Activated T-cell treated with anti-CD3 and anti-CD28 coated beads, Interleukin-2, amount 50 U/mL, for 72 hours (primary cell): ENCODE data around the gene UROC1. TPM values are rescaled to one million over a fixed set of nuclear protein-coding genes. Genes with fewer than 3 reads are reported as not detected.
A peak's percentile ranks its signal among the peaks of the same experiment; 100 is the strongest.

Experiments used
- ATAC-seq, 2 donors: fragments of 150-1000 bp; cut with Tn5 transposase; replicated peaks in 1 of 2; 2 replicates each; pipeline ENCODE4 v1.10.0; 2021; ENCODE audit warnings: moderate library complexity in 2 of 2, mild to moderate bottlenecking in 1 of 2
- DNase-seq, 2 donors: peaks; one replicate each; pipeline ENCODE4 v3.0.0; 2021 to 2022; ENCODE audit warnings: mixed read lengths in 1 of 2
- H3K27ac Mint-ChIP-seq: one replicate; pipeline ENCODE4 v1.8.0; 2022; ENCODE audit warnings: mild to moderate bottlenecking, moderate library complexity, mixed read lengths
- H3K27me3 Mint-ChIP-seq: one replicate; pipeline ENCODE4 v1.8.0; 2022; ENCODE audit warnings: low read depth, mixed read lengths
- H3K36me3 Mint-ChIP-seq, 2 donors: one replicate each; pipeline ENCODE4 v1.8.0; 2022; ENCODE audit warnings: mixed read lengths in 2 of 2, mild to moderate bottlenecking in 1 of 2; ENCODE audit not compliant: insufficient read depth in 2 of 2
- H3K4me1 Mint-ChIP-seq: one replicate; pipeline ENCODE4 v1.8.0; 2022; ENCODE audit warnings: low read depth, mixed read lengths
- H3K4me3 Mint-ChIP-seq, 2 donors: one replicate each; pipeline ENCODE4 v1.8.0; 2022; ENCODE audit warnings: mild to moderate bottlenecking in 2 of 2, mixed read lengths in 2 of 2, moderate library complexity in 2 of 2
- H3K9me3 Mint-ChIP-seq, 2 donors: one replicate each; pipeline ENCODE4 v1.8.0; 2022; ENCODE audit warnings: mixed read lengths in 2 of 2
- total RNA-seq, 2 donors: library from RNA; stranded (reverse); gene quantifications; one replicate each; pipeline ENCODE4 v1.2.3, GENCODE V29; 2022

UROC1 gene
- total RNA-seq, 2 donors from 2014 or later, result not detected

DNA sequence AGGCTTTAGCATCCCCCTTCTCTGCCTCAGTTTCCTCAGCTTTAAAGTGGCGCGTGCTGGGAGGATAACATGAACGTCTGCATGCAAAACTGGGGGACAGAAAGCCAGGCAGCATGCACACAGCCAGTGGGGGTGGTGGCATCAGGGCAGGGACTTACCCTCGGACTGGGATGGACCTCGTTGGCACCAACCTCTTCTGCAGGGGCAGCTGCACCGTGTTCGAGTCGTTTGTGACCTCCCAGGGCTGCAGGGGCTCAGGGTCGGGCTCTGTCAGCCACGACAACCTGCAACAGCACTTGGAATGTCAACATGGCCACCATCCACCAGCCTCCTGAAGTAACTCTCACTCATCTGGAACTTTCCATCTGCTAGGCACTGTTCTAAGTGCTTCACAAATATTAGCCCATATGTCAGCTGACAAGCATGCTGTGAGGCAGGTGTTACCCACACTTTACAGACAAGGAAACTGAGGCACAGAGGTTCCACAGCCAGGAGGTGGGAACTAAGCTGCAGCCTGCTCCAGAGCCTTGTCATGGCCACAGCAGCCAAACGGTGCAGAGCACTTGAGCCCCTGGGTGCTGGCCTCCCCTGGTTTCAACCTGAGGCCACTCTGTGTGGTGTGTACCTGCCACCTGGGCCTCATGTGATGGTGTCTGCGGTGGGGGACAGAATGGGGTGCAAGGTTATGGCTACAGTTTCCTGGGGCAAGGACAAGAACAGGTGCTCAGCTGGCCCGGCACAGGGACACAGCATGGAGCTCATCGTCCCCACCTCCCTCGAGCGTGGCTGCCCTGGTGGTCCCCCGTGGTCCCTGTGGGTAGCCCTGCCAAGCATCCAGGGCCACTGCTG lies 34.5 kb upstream of the UROC1 start:
- H3K27ac Mint-ChIP-seq, result no peak overlapping the region
- peaks cover 8% of the 10 kb centered on the region for H3K27me3 Mint-ChIP-seq
- no peaks in the 10 kb centered on the region for H3K4me1 Mint-ChIP-seq
- H3K4me3 Mint-ChIP-seq, result no peak overlapping the region
- no peaks in the 10 kb centered on the region for H3K9me3 Mint-ChIP-seq
- ATAC-seq, result no peak
- DNase-seq, result no peak
- no peaks in the 10 kb centered on the region for H3K36me3 Mint-ChIP-seq

DNA sequence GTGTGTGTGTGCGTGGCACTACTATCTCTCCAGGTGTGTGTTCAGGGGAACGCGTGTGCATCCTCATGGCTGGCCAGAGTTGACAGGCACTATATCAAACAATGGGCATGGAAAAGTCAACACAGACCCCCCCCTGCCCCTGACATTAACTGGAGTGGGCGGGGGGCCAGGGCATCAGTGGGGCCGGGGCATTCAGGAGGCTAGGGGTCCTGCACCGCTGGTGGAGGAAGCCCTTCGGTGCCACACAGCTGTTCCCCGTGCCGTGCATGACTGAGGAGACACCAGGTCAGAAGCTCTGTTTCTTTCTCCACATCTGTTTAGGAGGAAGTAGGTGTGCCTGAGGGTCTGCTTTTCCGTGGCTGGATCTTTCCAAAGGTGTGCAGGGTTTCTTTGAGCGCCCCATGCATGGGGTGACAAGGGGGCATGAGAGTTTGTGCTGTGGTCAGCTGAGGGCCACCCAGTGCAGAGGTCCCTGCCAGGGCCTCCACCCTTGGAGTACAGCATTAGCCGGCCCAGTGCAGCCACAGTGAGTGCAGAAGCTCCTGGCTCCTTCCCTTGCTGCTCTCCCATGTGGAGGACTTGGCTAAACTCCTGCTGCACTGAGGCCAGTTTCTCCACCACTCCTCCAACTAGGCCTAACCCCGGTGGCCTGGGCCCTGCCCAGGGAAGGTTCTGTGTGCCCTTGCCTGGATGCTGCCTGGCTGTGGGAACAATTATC lies 33.7 kb upstream of the UROC1 start:
- DNase-seq, result no peak
- Mint-ChIP-seq H3K27me3 (peaks cover 8% of the 10 kb centered on the region), H3K36me3 (no peaks in the 10 kb centered on the region), H3K4me1 (no peaks in the 10 kb centered on the region), H3K4me3 (no peak overlapping the region), H3K9me3 (no peaks in the 10 kb centered on the region), H3K27ac (no peak overlapping the region)
- no peak for ATAC-seq

DNA sequence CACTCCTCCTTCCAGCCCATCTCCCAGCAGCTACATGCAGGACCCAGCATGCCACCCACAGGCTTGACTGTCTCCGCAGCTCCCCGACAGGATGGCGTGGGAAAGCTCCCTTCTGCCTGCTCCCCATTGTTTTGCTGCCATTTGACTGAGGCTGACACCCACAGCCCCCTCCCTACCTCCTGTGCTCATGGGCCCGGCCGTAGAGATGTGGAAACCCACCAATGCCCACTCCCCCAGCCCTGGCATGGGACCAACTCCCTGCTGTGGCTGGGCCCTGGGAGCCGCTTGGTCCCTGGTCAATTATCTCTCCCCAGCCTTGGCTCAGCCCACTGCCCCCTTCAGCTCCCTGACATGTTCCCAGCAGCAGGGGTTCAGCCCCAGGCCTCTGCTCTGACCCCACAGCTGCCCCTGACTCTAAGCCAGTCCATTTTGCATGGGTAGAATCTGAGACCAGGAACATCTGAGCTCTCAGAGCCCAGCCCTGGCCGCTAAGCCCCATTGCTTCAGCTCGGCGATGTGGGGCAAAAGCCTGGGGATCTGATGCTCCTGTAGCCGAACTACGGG lies 33.0 kb upstream of the UROC1 start:
- Mint-ChIP-seq H3K4me3 (no peak overlapping the region), H3K27me3 (peaks cover 8% of the 10 kb centered on the region), H3K4me1 (no peaks in the 10 kb centered on the region), H3K36me3 (no peaks in the 10 kb centered on the region), H3K27ac (no peak overlapping the region), H3K9me3 (no peaks in the 10 kb centered on the region)
- DNase-seq (no peak), ATAC-seq (no peak)

DNA sequence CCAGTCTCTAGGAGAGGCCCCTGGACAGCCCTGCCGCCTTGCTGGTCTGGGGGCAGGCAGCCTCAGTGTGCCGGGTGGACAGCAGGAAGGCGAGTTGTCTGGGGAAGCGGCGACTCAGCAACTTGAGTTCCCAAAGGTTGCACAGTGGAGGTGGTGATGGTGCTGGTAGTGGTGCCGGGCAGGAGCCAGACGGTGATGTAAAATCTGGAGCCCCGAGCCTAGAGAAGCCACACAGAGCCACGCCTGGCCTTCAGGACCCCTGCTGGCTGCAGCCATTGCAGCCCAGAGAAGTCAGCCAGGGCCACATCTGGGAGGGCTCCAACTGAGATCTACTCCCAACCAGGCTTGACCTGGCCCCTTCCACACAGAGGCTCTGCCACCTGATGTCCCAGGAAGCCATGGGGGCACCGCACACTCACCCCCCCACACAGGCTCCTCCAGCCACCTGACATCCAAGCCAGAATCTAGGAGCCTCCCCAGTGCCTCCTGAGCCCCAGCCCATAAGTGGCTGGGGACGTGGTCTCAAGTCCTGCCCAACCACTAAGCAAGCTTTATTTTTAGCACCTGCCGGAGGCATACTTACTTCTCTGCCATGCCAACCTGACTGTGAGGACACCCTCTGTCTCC lies 32.4 kb upstream of the UROC1 start:
- Mint-ChIP-seq H3K27ac (no peak overlapping the region), H3K4me3 (no peak overlapping the region), H3K9me3 (no peaks in the 10 kb centered on the region), H3K27me3 (peaks cover 8% of the 10 kb centered on the region), H3K4me1 (no peaks in the 10 kb centered on the region), H3K36me3 (no peaks in the 10 kb centered on the region)
- ATAC-seq (no peak), DNase-seq (no peak)

DNA sequence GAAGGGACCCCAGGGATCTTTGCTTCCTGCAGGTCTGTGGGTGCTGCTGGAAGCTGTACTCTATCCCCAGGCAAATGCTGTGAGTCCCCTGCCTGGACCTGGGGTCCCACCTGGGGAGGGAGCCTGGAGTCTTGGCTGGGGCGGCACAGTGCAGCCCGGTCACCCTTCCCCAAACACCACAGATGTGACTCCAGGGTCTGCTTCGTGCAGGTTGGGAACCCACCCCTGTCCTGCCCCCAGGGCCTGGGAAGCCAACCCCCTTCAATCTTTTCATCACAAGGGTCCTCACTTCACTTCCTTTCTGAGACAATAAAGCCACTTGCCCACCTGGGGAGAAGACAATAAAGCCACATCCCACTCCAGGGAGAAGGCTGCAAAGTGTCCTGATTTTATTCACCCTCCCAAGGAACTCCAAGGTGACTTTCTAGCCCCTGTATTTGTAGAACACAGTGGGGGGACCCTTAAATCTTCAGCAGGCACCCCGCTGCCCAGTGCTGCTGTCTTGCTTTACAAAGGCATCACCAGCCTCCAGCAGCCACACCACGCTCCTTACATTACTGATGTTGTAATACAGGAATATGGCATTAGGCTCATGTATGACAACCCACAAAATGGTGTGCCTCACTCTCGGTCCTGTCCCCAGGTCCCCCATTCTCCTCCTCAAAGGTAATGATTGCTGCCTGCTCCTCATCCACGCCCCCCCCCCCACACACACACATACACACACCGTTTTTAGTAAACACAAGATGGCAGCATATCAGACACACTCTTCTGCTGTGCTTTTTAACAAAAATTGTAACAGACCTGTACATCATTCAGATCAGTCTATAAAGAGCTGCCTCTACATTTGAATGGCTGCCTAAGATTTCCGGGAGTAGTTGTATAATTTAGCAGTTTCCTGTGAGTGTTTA lies 31.2 kb upstream of the UROC1 start:
- Mint-ChIP-seq H3K36me3 (no peaks in the 10 kb centered on the region), H3K9me3 (no peaks in the 10 kb centered on the region), H3K27me3 (peaks cover 8% of the 10 kb centered on the region), H3K27ac (peak overlapping the region; percentile 34), H3K4me3 (no peak overlapping the region), H3K4me1 (no peaks in the 10 kb centered on the region)
- ATAC-seq (no peak), DNase-seq (no peak)

DNA sequence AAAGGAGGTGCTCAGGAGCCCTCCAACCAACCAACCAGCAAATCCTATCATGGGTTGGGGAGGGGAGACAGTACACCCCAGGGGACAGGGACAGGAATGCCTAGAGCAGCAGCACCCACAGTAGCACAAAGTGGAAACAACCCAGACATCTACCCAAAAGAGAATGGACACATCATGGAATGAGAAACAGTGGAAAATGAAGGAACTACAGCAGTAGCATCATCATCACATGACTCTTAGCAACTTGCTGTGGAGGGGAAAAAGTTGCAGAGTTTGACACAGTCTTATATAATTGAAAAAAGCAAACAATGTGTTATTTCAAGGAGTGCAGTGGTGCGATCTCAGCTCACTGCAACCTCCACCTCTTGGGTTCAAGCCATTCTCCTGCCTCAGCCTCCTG lies 30.1 kb upstream of the UROC1 start:
- H3K4me1 Mint-ChIP-seq, result no peaks in the 10 kb centered on the region
- H3K9me3 Mint-ChIP-seq, result no peaks in the 10 kb centered on the region
- no peaks in the 10 kb centered on the region for H3K36me3 Mint-ChIP-seq
- DNase-seq, result no peak
- peaks cover 8% of the 10 kb centered on the region for H3K27me3 Mint-ChIP-seq
- no peak for ATAC-seq
- H3K27ac Mint-ChIP-seq, result no peak overlapping the region
- no peak overlapping the region for H3K4me3 Mint-ChIP-seq

DNA sequence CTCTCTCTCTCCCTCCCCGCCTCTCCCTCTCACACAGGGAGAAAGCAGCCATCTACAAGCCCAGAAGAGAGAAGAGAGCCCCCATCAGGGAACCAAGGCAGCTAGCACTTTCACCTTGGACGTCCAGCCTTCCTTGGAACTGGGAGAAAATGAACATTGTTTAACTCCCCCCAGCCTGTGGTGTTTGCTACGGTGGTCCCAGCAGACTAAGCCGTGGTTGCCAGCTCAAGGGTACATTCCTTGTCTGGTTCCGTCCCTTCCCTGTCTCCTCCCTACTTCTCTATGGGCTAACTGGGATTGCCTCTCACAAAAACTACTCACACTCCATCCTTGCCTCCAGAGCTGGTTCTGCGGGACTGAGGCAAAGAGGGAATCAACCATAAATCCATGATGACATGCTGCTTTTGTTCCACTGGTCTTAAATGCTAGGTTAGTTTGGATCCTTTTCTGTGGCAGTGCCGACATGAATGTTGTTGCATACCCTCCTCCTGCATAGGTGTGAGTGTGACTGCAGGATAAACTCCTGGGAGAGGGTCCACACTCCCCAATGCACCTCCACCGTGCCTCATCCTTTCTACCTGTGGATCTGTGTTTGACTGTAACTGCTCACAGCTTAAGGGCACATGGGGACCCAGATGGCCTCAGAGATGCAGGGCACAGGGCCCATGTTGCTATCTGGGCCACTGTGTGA lies 29.1 kb upstream of the UROC1 start:
- Mint-ChIP-seq H3K9me3 (no peaks in the 10 kb centered on the region), H3K27me3 (peaks cover 8% of the 10 kb centered on the region), H3K27ac (no peak overlapping the region), H3K4me1 (no peaks in the 10 kb centered on the region), H3K4me3 (no peak overlapping the region), H3K36me3 (no peaks in the 10 kb centered on the region)
- ATAC-seq (no peak), DNase-seq (no peak)

DNA sequence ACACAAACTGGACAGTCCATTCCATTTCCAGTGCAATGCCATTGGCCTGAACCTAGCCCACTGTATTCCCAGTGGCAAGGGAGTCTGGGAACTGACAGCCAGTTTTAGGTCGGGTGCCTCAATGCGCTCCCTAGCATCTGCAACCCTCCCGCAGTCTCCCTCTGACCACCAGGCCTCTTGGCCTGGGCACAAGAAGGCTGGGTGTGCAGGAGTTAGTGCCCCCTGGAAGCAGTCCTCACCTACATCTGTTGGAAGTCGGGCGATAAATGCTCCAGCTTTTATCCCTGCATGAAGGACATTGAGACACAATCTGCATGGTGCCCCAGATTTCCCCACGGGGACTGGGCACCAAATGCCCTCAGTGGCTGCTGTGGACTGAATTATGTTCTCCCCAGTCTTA lies 28.4 kb upstream of the UROC1 start:
- Mint-ChIP-seq H3K27ac (no peak overlapping the region), H3K9me3 (no peaks in the 10 kb centered on the region), H3K4me1 (peaks cover 3% of the 10 kb centered on the region), H3K4me3 (no peak overlapping the region), H3K36me3 (no peaks in the 10 kb centered on the region), H3K27me3 (peaks cover 8% of the 10 kb centered on the region)
- ATAC-seq (no peak), DNase-seq (no peak)

DNA sequence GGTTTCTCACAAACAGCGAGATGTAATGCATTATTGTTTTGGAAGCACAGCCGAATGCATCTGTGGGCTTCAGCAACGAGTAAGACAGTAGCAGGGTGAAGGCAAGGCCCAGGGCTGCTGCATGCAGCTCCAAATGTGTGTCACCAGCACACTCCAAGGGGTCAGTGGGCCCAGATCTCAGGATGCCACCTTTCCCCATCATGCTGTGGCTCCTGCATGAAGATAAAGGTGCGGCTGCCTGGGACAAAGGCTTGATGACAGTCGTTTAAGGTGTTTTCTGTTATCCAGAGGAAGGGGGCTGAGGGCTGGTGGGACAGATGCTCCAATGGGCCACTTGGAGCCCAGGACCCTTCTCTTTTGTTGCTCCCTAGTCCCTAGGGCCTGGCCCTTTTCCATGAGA lies 28.0 kb upstream of the UROC1 start:
- no peak overlapping the region for H3K27ac Mint-ChIP-seq
- H3K36me3 Mint-ChIP-seq, result no peaks in the 10 kb centered on the region
- peaks cover 8% of the 10 kb centered on the region for H3K27me3 Mint-ChIP-seq
- DNase-seq (no peak), ATAC-seq (no peak)
- no peak overlapping the region for H3K4me3 Mint-ChIP-seq
- peaks cover 7% of the 10 kb centered on the region for H3K4me1 Mint-ChIP-seq
- H3K9me3 Mint-ChIP-seq, result no peaks in the 10 kb centered on the region

DNA sequence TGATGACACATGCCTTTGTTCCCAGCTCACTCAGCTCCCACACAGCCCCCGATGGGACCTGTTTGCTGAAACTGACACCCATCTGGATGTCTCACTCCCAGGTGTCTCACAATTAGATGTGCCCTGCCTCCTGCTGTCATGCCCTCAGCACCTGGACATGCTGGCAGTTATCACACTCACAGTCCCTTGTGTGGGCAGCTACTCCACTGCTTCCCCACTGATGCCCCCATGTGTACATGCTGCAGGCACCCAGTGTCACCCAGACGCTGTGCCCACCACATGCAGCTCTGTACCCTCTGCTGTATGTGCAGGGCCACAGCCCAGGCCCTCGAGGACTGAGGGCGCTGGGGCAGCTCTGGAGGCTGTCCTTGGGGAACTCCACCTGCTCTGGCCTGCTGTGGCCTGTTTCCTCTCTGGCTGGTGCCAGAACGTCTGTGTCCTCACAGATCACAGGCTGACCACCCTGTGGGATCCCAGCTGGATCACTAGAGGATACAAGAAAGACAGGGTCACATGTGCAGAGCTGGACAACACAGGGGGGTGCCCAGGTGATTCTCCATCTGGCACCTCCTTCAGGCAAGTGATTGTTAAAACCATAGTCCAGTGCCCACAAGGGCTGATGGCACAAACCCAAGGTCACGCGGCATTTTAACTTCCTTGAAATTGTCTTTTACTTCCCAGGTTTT lies 27.2 kb upstream of the UROC1 start:
- peaks cover 0 to 3% of the 10 kb centered on the region in 2 donors for H3K9me3 Mint-ChIP-seq

DNA sequence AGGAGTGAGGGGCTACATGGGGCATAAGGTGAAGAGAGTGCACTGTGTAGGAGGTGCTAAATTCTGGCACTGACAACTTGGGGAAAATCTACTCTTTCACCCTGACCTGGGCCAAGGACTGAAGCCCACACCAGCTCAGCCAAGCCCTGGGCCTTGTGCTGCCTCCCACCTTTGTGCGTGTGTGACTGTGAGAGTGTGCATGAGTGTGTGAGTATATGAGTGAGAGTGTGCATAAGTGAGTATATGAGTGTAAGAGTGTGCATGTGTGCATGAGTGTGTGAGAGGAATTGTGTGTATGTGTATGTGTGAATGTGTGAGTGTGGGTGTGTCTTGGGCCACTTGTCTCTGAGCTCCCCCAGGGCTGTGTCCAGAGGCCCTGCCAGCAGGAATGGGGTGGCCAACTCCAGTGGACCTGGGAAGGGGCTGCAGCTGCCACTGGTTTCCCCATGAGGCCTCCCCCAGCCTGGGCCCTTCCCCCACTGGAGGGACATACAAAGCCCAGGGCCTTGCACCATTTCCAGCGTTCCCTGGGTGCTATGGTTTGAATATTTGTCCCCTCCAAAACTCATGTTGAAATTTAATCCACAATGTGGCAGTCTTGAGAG lies 26.0 kb upstream of the UROC1 start:
- no peak for DNase-seq
- Mint-ChIP-seq H3K27me3 (no peaks in the 10 kb centered on the region), H3K9me3 (peaks cover 0 to 4% of the 10 kb centered on the region in 2 donors), H3K4me3 (no peak overlapping the region), H3K4me1 (peaks cover 7% of the 10 kb centered on the region), H3K27ac (no peak overlapping the region), H3K36me3 (no peaks in the 10 kb centered on the region)
- ATAC-seq, result no peak

More for the DNA sequence above, 27.2 kb upstream of the UROC1 start:
- no peaks in the 10 kb centered on the region for H3K36me3 Mint-ChIP-seq
- H3K4me1 Mint-ChIP-seq, result peaks cover 7% of the 10 kb centered on the region
- H3K27ac Mint-ChIP-seq, result no peak overlapping the region
- peaks cover 8% of the 10 kb centered on the region for H3K27me3 Mint-ChIP-seq
- H3K4me3 Mint-ChIP-seq, result no peak overlapping the region
- DNase-seq, result no peak
- ATAC-seq, result no peak
